Osteoblast (primary cell): ENCODE measurements around the gene NEGR1. TPM values are rescaled to one million over a fixed set of nuclear protein-coding genes. Genes with fewer than 3 reads are reported as not detected.

Source experiments
- DNase-seq: peaks from one replicate; pipeline ENCODE4 v3.0.0; 2011; ENCODE audit warnings: low spot score, mixed read lengths; ENCODE audit not compliant: insufficient read length; ENCODE audit errors: missing footprints
- H2AFZ ChIP-seq: 2 replicates; pipeline ENCODE4 v1.6.0; 2011; ENCODE audit warnings: mild to moderate bottlenecking, low read length
- H3K27ac ChIP-seq: 2 replicates; pipeline ENCODE4 v1.5.1; 2011; ENCODE audit warnings: mild to moderate bottlenecking, low read depth, low read length, moderate library complexity
- H3K27me3 ChIP-seq: 2 replicates; pipeline ENCODE4 v1.6.0; 2012; ENCODE audit warnings: mild to moderate bottlenecking, control low read depth, inconsistent platforms, low read length, moderate library complexity; ENCODE audit not compliant: insufficient read depth
- H3K36me3 ChIP-seq: 2 replicates; pipeline ENCODE4 v1.5.1; 2011; ENCODE audit warnings: mild to moderate bottlenecking, low read length, control low read depth, moderate library complexity; ENCODE audit not compliant: insufficient read depth
- H3K4me1 ChIP-seq: 2 replicates; pipeline ENCODE4 v1.5.1; 2011; ENCODE audit warnings: mild to moderate bottlenecking, low read length, control low read depth, moderate library complexity; ENCODE audit not compliant: insufficient read depth
- H3K4me2 ChIP-seq: 2 replicates; pipeline ENCODE4 v1.6.0; 2011; ENCODE audit warnings: mild to moderate bottlenecking, low read length; ENCODE audit not compliant: insufficient read depth
- H3K4me3 ChIP-seq: fragments of 200-600 bp; sonication (generic); 3 replicates; pipeline ENCODE4 v1.5.1; 2012; ENCODE audit warnings: mild to moderate bottlenecking, low read length, inconsistent platforms; ENCODE audit not compliant: insufficient read depth
- H3K79me2 ChIP-seq: 2 replicates; pipeline ENCODE4 v1.6.0; 2012; ENCODE audit warnings: mild to moderate bottlenecking, low read length, control low read depth, inconsistent platforms; ENCODE audit not compliant: insufficient read depth
- H3K9me3 ChIP-seq: 2 replicates; pipeline ENCODE4 v1.5.1; 2011; ENCODE audit warnings: low read depth, low read length, control low read depth
- H4K20me1 ChIP-seq: 2 replicates; pipeline ENCODE4 v1.6.0; 2012; ENCODE audit warnings: mild to moderate bottlenecking, low read length, control low read depth; ENCODE audit not compliant: insufficient read depth
- CTCF ChIP-seq: IDR thresholded peaks from 2 replicates; pipeline ENCODE4 v1.5.1; 2011; ENCODE audit warnings: mild to moderate bottlenecking, low read depth, low read length, moderate library complexity; ENCODE audit errors: extremely low read depth
- total RNA-seq: library from RNA; depleted of rRNA; stranded (reverse); fragments of >200 nt; gene quantifications from 2 replicates; pipeline ENCODE4 v1.2.3, GENCODE V29; 2012

Gene NEGR1
- total RNA-seq, 1 donor, result 18.1 TPM

- no peaks in the 10 kb centered on the region for H3K4me1 ChIP-seq
- H3K79me2 ChIP-seq, result no peaks in the 10 kb centered on the region
- H2AFZ ChIP-seq, result no peak overlapping the region
- no peaks in the 10 kb centered on the region for H3K27me3 ChIP-seq
- H4K20me1 ChIP-seq, result no peaks in the 10 kb centered on the region
- no peak overlapping the region for H3K27ac ChIP-seq
- DNase-seq, result no peak
- no peak overlapping the region for H3K4me3 ChIP-seq
- no peak for TF ChIP-seq CTCF
- no peaks in the 10 kb centered on the region for H3K36me3 ChIP-seq
- no peaks in the 10 kb centered on the region for H3K9me3 ChIP-seq
- no peak overlapping the region for H3K4me2 ChIP-seq
These were observed 14.2 kb upstream of the NEGR1 start for GRCh38 chr1:72296501-72296900.

- peaks cover 5% of the 10 kb centered on the region for H3K79me2 ChIP-seq
- no peaks in the 10 kb centered on the region for H3K27me3 ChIP-seq
- no peaks in the 10 kb centered on the region for H3K9me3 ChIP-seq
- H3K4me2 ChIP-seq, result no peak overlapping the region
- no peak overlapping the region for H3K4me3 ChIP-seq
- no peak overlapping the region for H3K27ac ChIP-seq
- no peak for TF ChIP-seq CTCF
- peaks cover 14% of the 10 kb centered on the region for H3K4me1 ChIP-seq
- no peak overlapping the region for H2AFZ ChIP-seq
- no peaks in the 10 kb centered on the region for H3K36me3 ChIP-seq
- H4K20me1 ChIP-seq, result no peaks in the 10 kb centered on the region
- DNase-seq, result no peak
These were observed 6.5 kb upstream of the NEGR1 start for GRCh38 chr1:72288886-72289285.

GRCh38 chr1:72286401-72286800 lies 4.1 kb upstream of the NEGR1 start:
- Histone ChIP-seq H3K27me3 (no peaks in the 10 kb centered on the region), H2AFZ (peak overlapping the region; percentile 6), H3K79me2 (peaks cover 14% of the 10 kb centered on the region), H3K27ac (peak overlapping the region; percentile 31), H3K4me3 (no peak overlapping the region), H4K20me1 (no peaks in the 10 kb centered on the region), H3K9me3 (no peaks in the 10 kb centered on the region), H3K4me1 (peaks cover 14% of the 10 kb centered on the region), H3K36me3 (no peaks in the 10 kb centered on the region), H3K4me2 (peak overlapping the region; percentile 100)
- TF ChIP-seq CTCF, result no peak
- DNase-seq, result no peak

- peak overlapping the region; percentile 58 for H2AFZ ChIP-seq
- peak; percentile 72 for DNase-seq
These were observed 2.7 kb upstream of the NEGR1 start for GRCh38 chr1:72285074-72285425.

More at GRCh38 chr1:72285074-72285425, 2.7 kb upstream of the NEGR1 start:
- H4K20me1 ChIP-seq, result no peaks in the 10 kb centered on the region
- no peaks in the 10 kb centered on the region for H3K9me3 ChIP-seq
- H3K4me3 ChIP-seq, result peak overlapping the region; percentile 92
- no peaks in the 10 kb centered on the region for H3K36me3 ChIP-seq
- H3K27ac ChIP-seq, result peak overlapping the region; percentile 99
- no peaks in the 10 kb centered on the region for H3K27me3 ChIP-seq
- no peak for TF ChIP-seq CTCF
- H3K4me2 ChIP-seq, result peak overlapping the region; percentile 100
- peaks cover 24% of the 10 kb centered on the region for H3K4me1 ChIP-seq
- H3K79me2 ChIP-seq, result peaks cover 27% of the 10 kb centered on the region
